HG02678 (cell line): ENCODE measurements around the gene CUX1.
"Not testable (repeated sequence)": the region's sequence is repeated elsewhere in the genome, so short reads cannot be mapped to it uniquely, and the experiment has no call there.

ENCODE experiments used
- ATAC-seq: cut with Tn5 transposase; IDR thresholded peaks from one replicate; pipeline ENCODE4 v1.9.1; 2021; ENCODE audit warnings: mild to moderate bottlenecking, moderate library complexity; ENCODE audit not compliant: unreplicated experiment

CUX1 gene

DNA sequence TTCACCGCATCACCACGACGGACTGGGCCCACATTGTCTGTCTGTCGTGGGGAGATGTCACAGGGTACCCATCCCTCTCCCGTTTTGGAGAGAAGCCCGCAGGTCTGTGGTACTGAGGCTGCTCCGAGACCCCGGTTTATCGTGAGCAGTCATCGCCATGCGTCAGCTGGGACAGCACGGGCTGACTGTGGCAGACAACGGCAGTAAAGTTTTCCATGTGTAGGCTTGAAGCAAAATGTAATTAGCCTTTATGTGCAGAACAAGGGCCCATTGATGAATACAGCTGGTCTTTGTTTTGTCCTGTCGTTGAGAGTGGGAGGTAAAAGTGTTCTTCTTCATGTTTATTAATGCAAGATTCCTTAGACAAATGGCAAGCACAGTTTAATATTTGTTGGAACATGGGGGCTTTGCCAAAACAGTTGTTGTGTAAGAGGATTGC, 301.8 kb downstream of the CUX1 start:
- ATAC-seq, result no peak

DNA sequence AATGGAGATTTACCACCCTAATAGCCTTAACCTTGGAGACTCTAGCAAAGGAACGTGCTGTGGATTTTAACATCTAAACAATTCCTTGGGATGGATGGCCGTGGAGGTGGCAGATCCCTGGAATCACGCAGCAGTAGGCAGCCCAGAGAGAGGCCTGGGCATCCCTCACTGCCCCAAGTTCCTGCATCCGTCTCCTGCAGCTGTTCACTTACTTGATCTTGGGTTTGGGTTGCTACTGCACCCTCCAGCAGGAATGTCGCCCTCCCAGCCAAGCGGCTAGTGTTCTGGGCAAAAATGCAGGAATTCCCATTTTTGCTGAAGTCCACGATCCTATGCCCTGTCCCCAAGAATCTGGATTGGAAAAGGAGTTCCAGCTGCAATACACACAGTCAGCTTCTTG, 302.5 kb downstream of the CUX1 start:
- ATAC-seq, result no peak

DNA sequence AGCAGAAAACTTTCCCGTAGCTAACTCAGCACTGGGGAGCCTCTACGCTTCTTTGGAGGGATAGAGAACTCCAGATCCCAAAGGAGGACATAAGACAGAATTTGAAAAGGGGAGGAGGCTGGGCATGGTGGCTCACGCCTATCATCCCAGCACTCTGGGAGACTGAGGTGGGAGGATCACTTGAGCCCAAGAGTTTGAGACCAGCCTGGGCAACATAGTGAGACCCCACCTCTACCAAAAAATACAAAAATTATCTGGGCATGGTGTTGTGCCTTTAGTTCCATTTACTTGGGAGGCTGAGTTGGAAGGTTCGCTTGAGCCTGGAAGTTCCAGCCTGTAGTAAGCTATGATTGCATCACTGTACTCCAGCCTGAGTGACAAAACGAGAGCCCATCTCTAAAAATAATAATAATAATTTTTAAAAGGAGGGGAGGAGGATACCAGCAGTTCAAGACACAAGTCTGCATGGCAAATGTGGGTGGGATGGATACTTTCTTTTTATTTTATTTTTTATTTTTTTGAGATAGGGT, 303.3 kb downstream of the CUX1 start:
- ATAC-seq, result no peak

DNA sequence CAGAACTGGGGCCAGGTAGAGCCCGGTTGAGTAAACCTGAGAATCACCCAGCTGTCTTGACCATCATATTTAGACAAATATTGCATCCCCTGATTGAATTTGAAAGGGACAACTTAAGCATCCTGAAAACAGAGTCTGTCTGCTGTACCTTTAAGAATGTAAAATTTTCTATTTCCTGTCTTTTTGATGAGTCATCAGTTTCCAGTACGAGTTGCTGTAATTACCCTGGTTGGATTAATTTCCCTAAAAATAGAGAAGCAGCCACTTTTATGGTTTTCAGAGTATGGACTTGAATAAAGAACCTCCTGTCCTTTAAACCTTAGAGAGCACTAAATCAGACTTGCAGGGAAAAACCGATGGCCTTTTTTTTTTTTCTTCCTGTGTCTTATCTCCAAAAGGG, 304.6 kb downstream of the CUX1 start:
- no peak for ATAC-seq

DNA sequence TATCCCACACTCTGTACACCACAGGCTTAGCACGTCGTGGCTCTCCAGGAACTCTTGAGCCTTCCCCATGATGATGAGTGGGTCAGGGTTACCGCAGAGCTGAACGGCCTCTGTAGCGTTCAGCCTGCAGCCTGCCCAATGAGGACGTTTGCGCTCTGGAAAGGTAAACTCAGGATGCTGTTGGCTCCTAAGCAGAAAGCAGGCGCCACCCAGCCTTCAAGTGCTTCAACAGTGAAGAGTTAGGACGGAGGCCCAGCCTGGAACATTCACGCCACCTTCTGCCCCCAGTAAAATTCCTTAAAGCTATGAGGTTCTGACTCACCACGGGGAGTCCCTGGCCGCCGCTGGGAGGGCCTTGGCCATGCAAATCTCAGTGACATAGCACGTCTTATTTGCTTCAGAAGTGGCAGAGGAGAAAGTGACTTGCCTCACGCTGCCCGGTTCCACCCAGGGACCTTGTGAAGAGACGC, 307.7 kb downstream of the CUX1 start:
- ATAC-seq, result no peak

DNA sequence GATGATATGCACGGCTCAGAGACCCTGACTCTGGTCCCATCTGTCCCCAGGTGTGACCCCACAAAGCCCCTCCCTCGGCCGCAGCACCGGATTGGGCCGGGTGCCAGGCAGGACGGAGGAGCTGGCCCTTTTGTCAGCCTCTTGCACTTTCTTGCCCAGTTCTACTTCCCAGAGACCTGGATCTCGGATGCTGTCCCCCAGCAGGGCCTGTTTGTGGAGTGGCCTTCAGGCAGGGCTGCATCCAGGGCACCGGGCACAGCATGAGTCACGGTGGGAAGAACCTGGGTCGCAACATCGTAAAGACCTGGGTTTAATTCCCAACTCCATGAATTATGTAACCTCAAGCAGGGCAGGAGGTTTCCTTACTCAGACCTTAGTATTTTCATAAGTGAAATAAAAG, 310.9 kb downstream of the CUX1 start:
- no peak for ATAC-seq

DNA sequence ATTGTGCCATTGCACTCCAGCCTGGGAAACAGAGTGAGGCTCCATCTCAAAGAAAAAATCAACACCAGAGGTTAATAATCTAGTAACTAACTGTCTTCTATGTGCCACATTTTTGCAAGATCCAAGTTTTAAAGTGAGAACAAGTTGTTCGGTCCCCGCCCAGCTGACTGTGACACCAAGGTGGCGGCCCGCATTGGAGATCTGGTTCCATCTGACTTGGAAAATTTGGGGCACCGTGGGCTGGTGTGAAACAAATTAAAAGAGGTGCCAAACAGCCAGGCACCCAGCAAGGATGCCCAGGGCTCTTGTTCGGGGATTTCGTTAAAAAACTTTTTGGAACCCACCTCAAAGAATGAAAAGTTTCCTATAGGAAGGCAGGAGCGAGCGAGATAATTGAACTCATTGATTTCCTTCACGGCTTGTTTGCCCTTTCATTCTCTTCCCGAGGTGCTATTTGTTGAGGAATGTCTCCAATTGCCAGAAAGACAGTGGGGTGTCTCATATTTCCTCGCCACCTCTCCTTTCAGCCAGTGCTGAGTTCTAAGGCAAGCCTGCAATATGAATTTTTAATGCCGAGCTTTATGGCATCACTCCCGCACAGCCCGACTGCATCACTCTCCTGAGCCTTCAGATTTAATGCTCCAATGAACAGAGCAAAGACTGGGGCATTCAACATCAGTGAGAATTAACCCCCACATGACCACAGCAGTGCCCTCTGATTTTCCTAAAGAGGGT, 312.4 kb downstream of the CUX1 start:
- no peak for ATAC-seq

DNA sequence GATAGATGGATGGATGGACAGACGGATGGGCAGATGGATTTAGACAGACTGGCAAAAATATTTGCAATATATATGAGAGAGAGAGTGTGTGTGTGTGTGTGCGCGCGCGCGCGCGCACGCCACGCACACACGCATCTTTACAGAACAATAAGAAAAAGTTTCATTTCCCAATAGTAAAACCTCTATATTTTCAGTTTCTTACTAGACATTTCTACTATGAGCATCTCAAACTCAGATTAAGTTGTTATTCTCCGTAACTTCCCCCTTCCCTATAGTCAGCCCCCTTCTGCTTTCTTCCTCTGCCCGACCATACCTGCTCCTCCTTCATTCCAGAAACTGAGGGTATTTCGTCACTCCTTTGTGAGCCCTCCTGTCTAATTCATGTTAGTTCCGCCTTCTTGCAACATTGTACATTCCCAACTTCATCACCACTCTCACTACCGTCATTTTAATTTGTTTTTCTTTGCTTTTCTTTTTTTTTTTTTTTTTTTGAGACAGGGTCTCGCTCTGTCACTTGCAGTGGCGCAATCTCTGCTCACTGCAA, 314.9 kb downstream of the CUX1 start:
- ATAC-seq, result no peak

DNA sequence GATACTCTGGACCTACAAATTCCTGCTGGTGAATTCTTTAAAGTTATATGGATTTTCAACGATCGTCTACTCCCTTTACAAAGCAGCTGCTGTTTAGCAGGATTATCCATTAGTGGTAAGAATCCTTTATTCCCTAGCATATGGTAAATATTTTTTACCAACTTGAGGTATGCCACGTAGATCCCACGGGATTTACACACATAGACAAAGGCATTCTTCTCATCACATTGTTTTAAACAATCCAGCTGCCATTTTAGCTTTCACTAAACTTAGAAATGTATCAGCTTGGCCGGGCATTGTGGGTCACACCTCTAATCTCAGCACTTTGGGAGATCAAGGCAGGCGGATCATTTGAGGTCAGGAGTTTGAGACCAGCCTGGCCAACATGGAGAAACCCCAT, 321.2 kb downstream of the CUX1 start:
- ATAC-seq, result no peak

DNA sequence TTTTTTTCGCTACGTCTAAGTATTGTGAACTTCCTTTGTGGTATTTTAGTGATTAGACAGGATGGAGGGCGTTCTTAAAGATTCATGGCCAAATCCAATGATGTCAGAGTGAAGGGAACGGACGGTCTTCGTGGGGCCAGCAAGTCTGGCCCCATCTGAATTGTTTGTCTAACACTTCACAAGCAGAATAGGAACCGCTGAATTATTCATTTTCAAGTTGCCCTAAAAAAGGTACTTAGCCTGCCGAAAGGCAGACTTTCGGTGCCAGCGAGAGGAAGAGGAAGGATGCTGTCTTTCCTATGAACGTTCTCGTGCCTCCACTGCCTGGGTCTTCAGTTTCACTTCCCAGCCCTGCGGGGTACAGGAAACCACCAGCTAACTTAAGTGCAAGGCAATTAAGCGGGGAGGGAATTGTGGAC, 323.5 kb downstream of the CUX1 start:
- ATAC-seq, result no peak

DNA sequence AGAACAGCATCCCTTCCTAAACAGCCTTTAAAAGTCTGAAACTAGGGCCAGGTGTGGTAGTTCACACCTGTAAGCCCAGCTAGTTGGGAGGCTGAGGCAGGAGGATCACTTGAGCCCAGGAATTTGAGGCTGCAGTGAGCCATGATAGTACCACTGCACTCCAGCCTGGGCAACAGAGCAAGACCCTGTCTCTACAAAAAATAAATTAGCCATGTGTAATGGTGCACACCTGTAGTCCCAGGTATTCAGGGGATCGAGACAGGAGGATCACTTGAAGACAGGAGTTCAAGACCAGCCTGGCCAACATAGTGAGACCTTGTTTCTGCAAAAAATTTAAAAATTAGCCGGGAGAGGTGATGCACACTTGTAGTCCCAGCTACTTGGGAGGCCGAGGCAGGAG, 325.0 kb downstream of the CUX1 start:
- ATAC-seq, result not testable (repeated sequence)

DNA sequence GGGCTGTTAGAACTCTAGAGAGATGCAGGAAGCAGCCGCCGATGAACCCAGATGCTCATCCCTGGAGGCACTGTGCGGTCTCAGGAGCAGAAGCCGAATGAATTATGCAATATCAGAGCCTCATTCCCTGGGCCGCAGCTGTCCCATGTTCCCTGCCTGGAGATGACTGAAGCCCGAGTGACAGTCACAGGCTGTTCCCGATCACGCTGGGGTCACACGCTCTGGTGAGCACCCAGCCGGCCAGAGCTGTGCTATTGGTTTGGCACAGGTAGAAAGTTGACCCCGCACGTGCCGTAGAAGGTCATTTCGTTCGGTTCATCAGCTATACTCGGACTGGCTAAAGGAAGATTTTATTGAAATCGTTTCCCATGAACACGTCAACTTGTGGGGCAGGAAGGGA, 328.7 kb downstream of the CUX1 start:
- ATAC-seq, result no peak

DNA sequence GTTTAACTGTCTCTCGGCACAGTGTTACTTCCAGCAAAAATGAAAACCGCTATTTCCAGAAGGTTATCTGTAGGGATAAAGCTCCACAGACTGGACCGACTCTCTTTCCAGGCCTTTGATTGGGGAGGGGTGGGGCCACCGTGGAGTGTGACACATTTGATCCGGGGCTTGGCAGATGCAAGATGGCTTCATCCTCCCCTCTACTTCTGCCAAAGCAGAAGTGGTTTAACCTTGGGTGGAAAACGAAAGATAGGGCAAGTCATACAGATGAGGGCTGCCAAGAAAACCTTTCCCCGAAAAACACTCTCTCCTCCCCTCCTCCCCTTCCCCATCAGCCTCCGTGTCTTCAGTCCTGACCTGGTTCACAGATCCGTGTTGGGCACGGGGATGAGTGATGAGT, 329.6 kb downstream of the CUX1 start:
- ATAC-seq, result no peak

DNA sequence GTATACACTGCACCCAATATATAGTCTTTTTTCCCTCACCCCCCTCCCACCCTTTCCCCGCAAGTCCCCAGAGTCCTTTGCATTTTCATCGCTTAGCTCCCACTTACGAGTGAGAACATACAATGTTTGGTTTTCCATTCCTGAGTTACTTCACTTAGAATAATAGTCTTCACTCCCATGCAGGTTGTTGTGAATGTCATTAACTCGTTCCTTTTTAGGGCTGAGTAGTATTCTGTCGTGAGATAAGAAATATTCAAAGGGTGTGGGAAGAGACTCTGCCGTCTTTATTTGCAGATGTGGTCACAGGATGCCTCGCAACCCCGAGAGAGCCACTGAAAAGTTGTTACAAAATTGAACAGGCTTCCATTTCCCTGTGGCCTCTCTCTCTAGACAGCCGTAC, 331.4 kb downstream of the CUX1 start:
- ATAC-seq, result no peak

DNA sequence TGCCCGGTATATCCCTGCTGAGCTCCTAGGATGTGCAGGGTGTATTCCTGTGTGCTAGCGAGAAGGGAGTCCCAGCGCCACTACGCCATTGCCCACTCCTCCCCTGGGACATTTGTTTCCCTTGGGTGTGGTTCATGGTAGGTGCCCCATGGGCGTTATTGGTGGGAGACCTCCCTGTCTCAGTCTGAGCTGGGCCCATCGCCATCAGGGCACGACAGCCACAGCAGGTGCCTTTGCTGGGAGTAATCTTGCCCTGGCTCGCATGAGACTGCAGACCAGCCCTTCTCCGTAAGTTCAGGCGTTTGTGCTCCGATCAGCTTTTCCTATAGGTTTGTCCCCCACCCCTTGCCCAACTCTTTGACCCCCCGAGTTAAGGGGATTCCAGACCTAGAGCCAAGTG, 332.0 kb downstream of the CUX1 start:
- no peak for ATAC-seq

DNA sequence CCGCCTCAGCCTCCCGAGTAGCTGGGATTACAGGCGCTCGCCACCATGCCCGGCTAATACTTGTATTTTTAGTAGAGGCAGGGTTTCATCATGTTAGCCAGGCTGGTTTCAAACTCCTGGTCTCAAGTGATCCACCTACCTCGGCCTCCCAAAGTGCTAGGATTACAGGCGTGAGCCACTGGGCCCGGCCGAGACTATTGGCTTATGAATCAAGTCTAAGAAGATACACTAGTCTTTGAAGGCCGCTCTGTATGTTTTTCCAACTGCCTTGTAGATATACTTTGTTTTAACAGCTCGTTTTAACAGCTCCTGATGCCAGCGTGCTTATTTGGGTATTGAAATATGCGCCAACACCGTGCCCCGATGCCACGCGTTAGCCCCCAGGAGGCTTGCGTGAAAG, 332.8 kb downstream of the CUX1 start:
- no peak for ATAC-seq

DNA sequence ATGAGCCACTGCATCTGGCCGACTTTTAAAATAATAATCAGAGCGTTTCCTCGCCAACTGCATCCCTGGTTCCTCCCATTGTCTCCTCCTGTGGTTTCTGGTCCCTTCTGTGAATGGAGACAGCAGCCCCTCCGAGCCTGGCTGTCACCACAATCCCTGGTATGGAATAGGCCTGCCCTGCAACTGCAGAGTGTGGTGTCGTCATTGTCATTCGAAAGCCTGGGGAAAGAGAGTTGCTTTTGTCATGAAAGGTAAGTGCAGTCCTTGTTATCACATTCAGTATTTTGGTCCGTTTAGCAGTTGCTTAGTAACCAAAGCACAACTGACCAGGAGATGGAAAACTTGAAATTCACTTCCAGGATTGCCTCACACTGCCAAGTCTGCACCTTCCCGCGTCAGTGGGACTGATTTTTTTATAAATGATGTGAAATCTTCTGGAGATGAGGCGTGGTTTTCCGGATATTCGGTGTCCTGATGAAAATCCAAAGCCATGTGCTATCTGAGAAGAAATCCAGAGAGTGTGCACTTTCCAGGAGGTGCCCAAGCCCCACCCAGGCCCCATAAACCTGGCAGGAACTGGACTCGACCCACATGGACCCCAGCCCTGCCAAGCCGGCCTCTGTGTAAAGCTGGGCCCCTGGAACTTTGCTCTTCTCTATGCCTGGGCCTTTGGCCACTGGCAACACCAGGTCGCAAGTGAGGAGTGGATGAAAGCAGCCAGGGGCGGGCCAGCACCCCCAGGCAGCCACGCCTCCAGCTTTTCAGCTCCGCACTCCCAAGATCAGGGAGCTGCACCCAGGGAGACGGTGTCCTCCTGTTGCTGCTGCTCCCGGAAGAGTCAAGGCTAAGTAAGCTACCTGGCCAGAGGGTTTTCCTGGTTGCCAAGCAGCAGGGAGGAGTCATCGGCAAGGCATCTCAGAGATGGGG, 335.5 kb downstream of the CUX1 start:
- ATAC-seq, result no peak

DNA sequence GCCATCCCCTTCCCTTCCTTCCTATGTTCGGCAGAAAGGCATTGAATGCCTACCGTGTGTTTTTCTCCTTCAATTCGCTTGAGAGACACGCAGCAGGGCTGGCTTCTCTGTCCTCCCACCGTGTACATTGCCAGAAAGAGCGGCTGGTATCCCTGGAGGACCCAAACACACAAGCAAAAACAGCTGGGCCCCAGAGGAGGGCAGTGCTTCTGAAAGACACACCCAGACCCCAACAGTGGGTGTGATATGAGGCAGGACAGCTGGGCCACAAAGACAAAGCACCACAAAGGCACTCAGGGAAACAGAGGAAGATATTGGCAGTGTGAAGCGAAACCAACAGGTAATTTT, 336.1 kb downstream of the CUX1 start:
- ATAC-seq, result no peak

DNA sequence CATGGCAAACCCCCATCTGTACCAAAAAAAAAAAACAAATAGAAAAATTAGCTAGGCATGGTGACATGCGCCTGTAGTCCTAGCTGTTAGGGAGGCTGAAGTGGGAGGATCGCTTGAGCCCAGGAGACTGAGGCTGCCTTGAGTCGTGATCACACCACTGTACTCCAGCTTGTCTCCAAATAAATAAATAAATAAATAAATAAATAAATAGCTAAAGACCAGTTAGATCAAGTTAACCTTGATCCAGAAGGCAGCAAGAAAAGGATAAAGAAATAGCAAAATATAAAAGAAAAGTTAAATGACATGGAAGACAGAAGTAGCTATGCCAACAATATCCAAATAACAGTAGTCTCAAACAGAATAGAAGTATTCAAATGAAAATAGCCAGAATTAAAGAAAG, 337.0 kb downstream of the CUX1 start:
- no peak for ATAC-seq

DNA sequence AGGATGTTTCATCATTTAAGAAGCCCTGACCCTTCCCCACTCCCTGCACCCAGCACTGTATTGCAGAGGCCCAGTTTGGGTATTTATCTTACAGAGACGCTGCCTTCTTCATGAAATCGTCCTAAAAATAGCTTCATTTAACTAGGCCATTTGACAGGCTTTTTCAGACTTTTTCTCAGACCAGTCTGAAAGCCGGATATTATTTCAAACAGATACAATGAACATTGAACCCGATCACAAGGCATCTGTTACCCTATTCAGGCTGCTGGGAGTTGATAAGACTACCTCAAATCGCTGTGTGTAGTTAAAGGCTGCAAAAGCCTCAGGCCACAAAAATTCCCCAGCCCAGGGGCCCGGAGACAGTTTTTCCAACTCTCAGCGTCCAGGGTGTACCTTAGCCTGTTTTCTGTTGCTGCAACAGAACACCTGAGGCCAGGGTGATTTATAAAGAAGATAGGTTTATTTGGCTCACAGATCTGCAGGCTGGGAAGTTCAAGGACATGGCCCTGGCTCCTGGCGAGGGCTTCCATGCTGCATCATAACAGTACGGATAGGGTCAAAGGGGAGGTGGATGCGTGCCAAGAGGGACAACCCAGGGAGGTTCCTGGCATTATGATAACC, 338.5 kb downstream of the CUX1 start:
- no peak for ATAC-seq

DNA sequence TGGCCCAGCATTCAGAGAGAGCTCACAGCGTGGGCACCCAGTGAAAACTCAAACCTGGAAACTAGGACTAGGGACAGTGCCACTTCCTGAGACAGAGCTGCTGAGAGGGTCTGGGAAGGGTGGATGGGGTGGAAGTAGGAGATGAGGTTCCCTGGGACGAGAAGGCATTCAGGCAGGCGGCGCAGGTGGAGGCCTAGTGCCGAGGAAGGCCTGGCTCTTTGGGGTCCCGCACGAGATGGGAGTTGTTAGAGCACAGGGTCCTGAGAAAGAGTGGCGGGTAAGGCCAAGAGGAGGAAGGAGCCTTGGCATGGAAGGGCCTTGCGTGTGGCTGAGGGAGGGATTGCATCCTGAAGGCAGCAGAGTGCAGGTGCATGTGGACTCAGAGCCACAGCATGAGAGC, 339.4 kb downstream of the CUX1 start:
- ATAC-seq, result no peak
